ENCODE results near the gene SNRNP25.

- TF ChIP-seq POLR2AphosphoS5 (IDR thresholded peaks at IDR 0.05; ENCODE audit: borderline replicate concordance, low read depth, low read length) (no peak), EZH2 (IDR thresholded peaks at IDR 0.05) (no peak), FOXP2 (optimal IDR thresholded peaks at IDR 0.05; ENCODE audit: control extremely low read depth, extremely low read length, insufficient read depth) (no peak)
Observed at GRCh38 chr16:106623-107324, 53.1 kb downstream of the SNRNP25 start.

All from SK-N-MC (cell line).